Liver (tissue), 3 donors: Measurements from ENCODE around the gene PAAF1.

Experiments
- GABPA ChIP-seq, 2 donors: IDR thresholded peaks in 1 of 2; conservative IDR thresholded peaks in 1 of 2; 2 replicates each; pipeline ENCODE4 v1.6.1; 2016; ENCODE audit warnings: antibody characterized with exemption in 2 of 2, mild to moderate bottlenecking in 1 of 2, moderate library complexity in 1 of 2
- RXRA ChIP-seq, 2 donors: IDR thresholded peaks; 2 replicates each; pipeline ENCODE4 v1.6.1; 2017 to 2018; ENCODE audit warnings: antibody characterized with exemption in 2 of 2, mild to moderate bottlenecking in 1 of 2
- TAF1 ChIP-seq: conservative IDR thresholded peaks from 2 replicates; pipeline ENCODE4 v1.6.1; 2016; ENCODE audit warnings: antibody characterized with exemption, mild to moderate bottlenecking
- YY1 ChIP-seq: IDR thresholded peaks from 2 replicates; pipeline ENCODE4 v1.6.1; 2016; ENCODE audit warnings: antibody characterized with exemption, mild to moderate bottlenecking
- TF ChIP-seq, protein P1 (sequence below): fragments of 150-350 bp; IDR thresholded peaks from 2 replicates; pipeline ENCODE4 v1.5.1; 2017; ENCODE audit warnings: improper control_type of control experiment, low read depth, low read length; ENCODE audit not compliant: missing input control
- TF ChIP-seq, protein P2 (sequence below): IDR thresholded peaks from 2 replicates; pipeline ENCODE4 v1.6.1; 2016; ENCODE audit warnings: antibody characterized with exemption, mild to moderate bottlenecking
- TF ChIP-seq, protein P3 (sequence below): IDR thresholded peaks from 2 replicates; pipeline ENCODE4 v1.6.1; 2016; ENCODE audit warnings: antibody characterized with exemption
- donor health status: healthy.
- donor health status: healthy.

DNA sequence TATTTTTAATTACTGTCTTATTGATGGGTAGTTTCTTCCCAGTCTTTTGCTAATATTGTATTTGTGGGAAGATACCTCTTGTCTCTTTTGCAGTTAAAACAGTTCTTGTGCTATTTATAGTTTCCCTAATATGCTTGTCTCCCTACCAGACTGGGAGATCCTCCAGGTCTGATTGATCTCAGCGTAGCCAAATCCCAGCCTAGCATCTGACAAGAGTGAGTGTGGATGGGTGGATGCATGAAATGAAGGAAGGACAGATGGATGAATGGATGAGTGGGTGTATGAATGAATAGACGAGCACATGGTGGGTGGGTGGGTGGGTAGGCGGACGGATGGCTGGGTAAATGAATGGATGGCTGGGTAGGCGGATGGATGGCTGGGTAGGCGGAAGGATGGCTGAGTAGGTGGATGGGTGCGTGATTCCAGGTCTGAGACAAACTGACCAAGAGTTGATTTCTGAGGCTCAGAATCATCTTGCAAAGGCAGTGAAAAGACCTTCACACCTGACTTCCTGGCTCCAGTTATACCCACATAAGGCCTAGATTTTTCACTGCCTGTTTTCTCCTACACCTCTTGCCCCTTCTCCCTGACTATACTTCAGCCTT lies 85.4 kb downstream of the PAAF1 start:
- TF ChIP-seq, protein P1, sequence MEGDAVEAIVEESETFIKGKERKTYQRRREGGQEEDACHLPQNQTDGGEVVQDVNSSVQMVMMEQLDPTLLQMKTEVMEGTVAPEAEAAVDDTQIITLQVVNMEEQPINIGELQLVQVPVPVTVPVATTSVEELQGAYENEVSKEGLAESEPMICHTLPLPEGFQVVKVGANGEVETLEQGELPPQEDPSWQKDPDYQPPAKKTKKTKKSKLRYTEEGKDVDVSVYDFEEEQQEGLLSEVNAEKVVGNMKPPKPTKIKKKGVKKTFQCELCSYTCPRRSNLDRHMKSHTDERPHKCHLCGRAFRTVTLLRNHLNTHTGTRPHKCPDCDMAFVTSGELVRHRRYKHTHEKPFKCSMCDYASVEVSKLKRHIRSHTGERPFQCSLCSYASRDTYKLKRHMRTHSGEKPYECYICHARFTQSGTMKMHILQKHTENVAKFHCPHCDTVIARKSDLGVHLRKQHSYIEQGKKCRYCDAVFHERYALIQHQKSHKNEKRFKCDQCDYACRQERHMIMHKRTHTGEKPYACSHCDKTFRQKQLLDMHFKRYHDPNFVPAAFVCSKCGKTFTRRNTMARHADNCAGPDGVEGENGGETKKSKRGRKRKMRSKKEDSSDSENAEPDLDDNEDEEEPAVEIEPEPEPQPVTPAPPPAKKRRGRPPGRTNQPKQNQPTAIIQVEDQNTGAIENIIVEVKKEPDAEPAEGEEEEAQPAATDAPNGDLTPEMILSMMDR: no peak
- TF ChIP-seq, protein P2, sequence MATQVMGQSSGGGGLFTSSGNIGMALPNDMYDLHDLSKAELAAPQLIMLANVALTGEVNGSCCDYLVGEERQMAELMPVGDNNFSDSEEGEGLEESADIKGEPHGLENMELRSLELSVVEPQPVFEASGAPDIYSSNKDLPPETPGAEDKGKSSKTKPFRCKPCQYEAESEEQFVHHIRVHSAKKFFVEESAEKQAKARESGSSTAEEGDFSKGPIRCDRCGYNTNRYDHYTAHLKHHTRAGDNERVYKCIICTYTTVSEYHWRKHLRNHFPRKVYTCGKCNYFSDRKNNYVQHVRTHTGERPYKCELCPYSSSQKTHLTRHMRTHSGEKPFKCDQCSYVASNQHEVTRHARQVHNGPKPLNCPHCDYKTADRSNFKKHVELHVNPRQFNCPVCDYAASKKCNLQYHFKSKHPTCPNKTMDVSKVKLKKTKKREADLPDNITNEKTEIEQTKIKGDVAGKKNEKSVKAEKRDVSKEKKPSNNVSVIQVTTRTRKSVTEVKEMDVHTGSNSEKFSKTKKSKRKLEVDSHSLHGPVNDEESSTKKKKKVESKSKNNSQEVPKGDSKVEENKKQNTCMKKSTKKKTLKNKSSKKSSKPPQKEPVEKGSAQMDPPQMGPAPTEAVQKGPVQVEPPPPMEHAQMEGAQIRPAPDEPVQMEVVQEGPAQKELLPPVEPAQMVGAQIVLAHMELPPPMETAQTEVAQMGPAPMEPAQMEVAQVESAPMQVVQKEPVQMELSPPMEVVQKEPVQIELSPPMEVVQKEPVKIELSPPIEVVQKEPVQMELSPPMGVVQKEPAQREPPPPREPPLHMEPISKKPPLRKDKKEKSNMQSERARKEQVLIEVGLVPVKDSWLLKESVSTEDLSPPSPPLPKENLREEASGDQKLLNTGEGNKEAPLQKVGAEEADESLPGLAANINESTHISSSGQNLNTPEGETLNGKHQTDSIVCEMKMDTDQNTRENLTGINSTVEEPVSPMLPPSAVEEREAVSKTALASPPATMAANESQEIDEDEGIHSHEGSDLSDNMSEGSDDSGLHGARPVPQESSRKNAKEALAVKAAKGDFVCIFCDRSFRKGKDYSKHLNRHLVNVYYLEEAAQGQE: no peak
- TF ChIP-seq GABPA (IDR thresholded peaks at IDR 0.05 in 1 of 2, conservative IDR thresholded peaks at IDR 0.05 in 1 of 2): no peak
- TF ChIP-seq YY1: no peak
- TF ChIP-seq, protein P3, sequence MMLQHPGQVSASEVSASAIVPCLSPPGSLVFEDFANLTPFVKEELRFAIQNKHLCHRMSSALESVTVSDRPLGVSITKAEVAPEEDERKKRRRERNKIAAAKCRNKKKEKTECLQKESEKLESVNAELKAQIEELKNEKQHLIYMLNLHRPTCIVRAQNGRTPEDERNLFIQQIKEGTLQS: no peak
- no peak for TF ChIP-seq TAF1
- no peak for TF ChIP-seq RXRA (IDR thresholded peaks at IDR 0.05)
